Mesendoderm (in vitro differentiated cells): ENCODE measurements around the gene ABLIM3.

ENCODE experiments used
- DNase-seq: peaks from one replicate; pipeline ENCODE4 v3.0.0; 2013
- H2AK5ac ChIP-seq: 2 replicates; pipeline ENCODE4 v1.6.1; 2013; ENCODE audit warnings: low read length, inconsistent platforms
- H2BK120ac ChIP-seq: 2 replicates; pipeline ENCODE4 v1.6.1; 2013; ENCODE audit warnings: low read depth, mild to moderate bottlenecking, low read length, moderate library complexity, mixed read lengths
- H2BK15ac ChIP-seq: replicated peaks from 2 replicates; pipeline ENCODE4 v1.6.1; 2013; ENCODE audit warnings: low read depth, mild to moderate bottlenecking, moderate library complexity
- H2BK5ac ChIP-seq: 2 replicates; pipeline ENCODE4 v1.6.1; 2013; ENCODE audit warnings: low read length, inconsistent platforms
- H3K18ac ChIP-seq: 2 replicates; pipeline ENCODE4 v1.6.1; 2013; ENCODE audit warnings: mild to moderate bottlenecking, low read length, mixed read lengths
- H3K23ac ChIP-seq: one replicate; pipeline ENCODE4 v1.6.1; 2013; ENCODE audit warnings: low read length
- H3K27ac ChIP-seq: 2 replicates; pipeline ENCODE4 v1.5.1; 2013; ENCODE audit warnings: low read depth, mild to moderate bottlenecking, inconsistent platforms, low read length, moderate library complexity
- H3K27me3 ChIP-seq: 2 replicates; pipeline ENCODE4 v1.6.1; 2013; ENCODE audit warnings: low read length, control low read depth, mild to moderate bottlenecking, inconsistent platforms; ENCODE audit not compliant: insufficient read depth, poor library complexity
- H3K36me3 ChIP-seq: 2 replicates; pipeline ENCODE4 v1.6.1; 2013; ENCODE audit warnings: low read length, inconsistent platforms; ENCODE audit not compliant: control insufficient read depth, insufficient read depth
- H3K4ac ChIP-seq: one replicate; pipeline ENCODE4 v1.6.1; 2013; ENCODE audit warnings: low read depth, mild to moderate bottlenecking, low read length, moderate library complexity
- H3K4me1 ChIP-seq: 2 replicates; pipeline ENCODE4 v1.6.1; 2013; ENCODE audit warnings: low read depth, low read length, inconsistent platforms; ENCODE audit not compliant: control insufficient read depth
- H3K4me2 ChIP-seq: 2 replicates; pipeline ENCODE4 v1.6.1; 2013; ENCODE audit warnings: low read length
- H3K4me3 ChIP-seq: 2 replicates; pipeline ENCODE4 v1.5.1; 2013; ENCODE audit warnings: mild to moderate bottlenecking, low read length
- H3K56ac ChIP-seq: one replicate; pipeline ENCODE4 v1.6.1; 2013; ENCODE audit warnings: low read length
- H3K79me1 ChIP-seq: 2 replicates; pipeline ENCODE4 v1.6.1; 2013; ENCODE audit warnings: low read length, inconsistent platforms
- H3K79me2 ChIP-seq: 2 replicates; pipeline ENCODE4 v1.6.1; 2013; ENCODE audit warnings: mild to moderate bottlenecking, low read length; ENCODE audit not compliant: control insufficient read depth, insufficient read depth
- H3K9ac ChIP-seq: 2 replicates; pipeline ENCODE4 v1.6.1; 2013; ENCODE audit warnings: low read length, inconsistent platforms
- H4K5ac ChIP-seq: one replicate; pipeline ENCODE4 v1.6.1; 2013; ENCODE audit warnings: low read length
- H4K8ac ChIP-seq: one replicate; pipeline ENCODE4 v1.6.1; 2013; ENCODE audit warnings: low read depth, mild to moderate bottlenecking, control low read depth, low read length, moderate library complexity
- WGBS: extraction: QIAGEN DNeasy Blood & Tissue Kit; methylation state at CpG from one replicate; pipeline ENCODE4 v1.1.7; 2013; ENCODE audit warnings: low lambda C conversion rate, missing lambda C conversion rate; ENCODE audit not compliant: insufficient coverage; ENCODE audit errors: extremely low coverage; 5-methylcytosine and 5-hydroxymethylcytosine counted together

The ABLIM3 gene

GRCh38 chr5:149156435-149157083 lies 15.3 kb downstream of the ABLIM3 start:
- Histone ChIP-seq H3K27me3 (no peaks in the 10 kb centered on the region), H3K9ac (no peak overlapping the region), H3K4me1 (no peaks in the 10 kb centered on the region), H4K8ac (no peak overlapping the region), H3K36me3 (no peaks in the 10 kb centered on the region), H3K4me2 (no peak overlapping the region), H4K5ac (no peak overlapping the region), H3K56ac (no peak overlapping the region), H3K79me2 (no peaks in the 10 kb centered on the region), H3K4ac (no peak overlapping the region), H2AK5ac (no peak overlapping the region), H3K23ac (no peak overlapping the region), H2BK5ac (no peak overlapping the region), H3K79me1 (no peaks in the 10 kb centered on the region), H3K27ac (no peak overlapping the region), H3K18ac (no peak overlapping the region), H2BK120ac (no peak overlapping the region), H3K4me3 (no peak overlapping the region), H2BK15ac (no peak overlapping the region)
- WGBS: no CpG with 5 or more reads among the region's 4 CpGs
- DNase-seq: no peak

- H3K79me1 ChIP-seq: no peaks in the 10 kb centered on the region
- no peak overlapping the region for H3K27ac ChIP-seq
- no peak overlapping the region for H3K9ac ChIP-seq
- WGBS: no CpG with 5 or more reads among the region's 2 CpGs
- no peaks in the 10 kb centered on the region for H3K36me3 ChIP-seq
- H2AK5ac ChIP-seq: no peak overlapping the region
- no peak overlapping the region for H3K4me3 ChIP-seq
- H3K4me1 ChIP-seq: no peaks in the 10 kb centered on the region
- H3K4ac ChIP-seq: no peak overlapping the region
- H3K27me3 ChIP-seq: no peaks in the 10 kb centered on the region
- H2BK5ac ChIP-seq: no peak overlapping the region
- H2BK120ac ChIP-seq: no peak overlapping the region
- no peak overlapping the region for H3K18ac ChIP-seq
- H3K56ac ChIP-seq: no peak overlapping the region
- H4K5ac ChIP-seq: no peak overlapping the region
- H3K23ac ChIP-seq: no peak overlapping the region
- no peak overlapping the region for H3K4me2 ChIP-seq
- no peak overlapping the region for H2BK15ac ChIP-seq
- H3K79me2 ChIP-seq: no peaks in the 10 kb centered on the region
- no peak for DNase-seq
- no peak overlapping the region for H4K8ac ChIP-seq
Measured at GRCh38 chr5:149157330-149157729, 16.0 kb downstream of the ABLIM3 start.

- H4K5ac ChIP-seq: no peak overlapping the region
- no peak overlapping the region for H3K27ac ChIP-seq
- H3K4me2 ChIP-seq: no peak overlapping the region
- H3K4me3 ChIP-seq: no peak overlapping the region
- H3K4me1 ChIP-seq: no peaks in the 10 kb centered on the region
- H3K18ac ChIP-seq: no peak overlapping the region
- H2AK5ac ChIP-seq: no peak overlapping the region
- no CpG with 5 or more reads among the region's 3 CpGs for WGBS
- no peaks in the 10 kb centered on the region for H3K79me1 ChIP-seq
- no peaks in the 10 kb centered on the region for H3K27me3 ChIP-seq
- H3K23ac ChIP-seq: no peak overlapping the region
- H3K9ac ChIP-seq: no peak overlapping the region
- H2BK120ac ChIP-seq: no peak overlapping the region
- no peak overlapping the region for H2BK5ac ChIP-seq
- no peak overlapping the region for H3K56ac ChIP-seq
- H3K79me2 ChIP-seq: no peaks in the 10 kb centered on the region
- H3K4ac ChIP-seq: no peak overlapping the region
- no peak overlapping the region for H4K8ac ChIP-seq
- no peak for DNase-seq
- H2BK15ac ChIP-seq: no peak overlapping the region
- no peaks in the 10 kb centered on the region for H3K36me3 ChIP-seq
Measured at GRCh38 chr5:149160291-149160787, 19.0 kb downstream of the ABLIM3 start.

GRCh38 chr5:149161026-149161687 lies 19.9 kb downstream of the ABLIM3 start:
- H2AK5ac ChIP-seq: no peak overlapping the region
- no peak overlapping the region for H3K4me2 ChIP-seq
- no peaks in the 10 kb centered on the region for H3K27me3 ChIP-seq
- no peak overlapping the region for H3K9ac ChIP-seq
- no peak overlapping the region for H2BK120ac ChIP-seq
- H3K27ac ChIP-seq: no peak overlapping the region
- no peak overlapping the region for H3K4me3 ChIP-seq
- no peaks in the 10 kb centered on the region for H3K36me3 ChIP-seq
- H3K23ac ChIP-seq: no peak overlapping the region
- no peak overlapping the region for H3K4ac ChIP-seq
- H4K5ac ChIP-seq: no peak overlapping the region
- no peaks in the 10 kb centered on the region for H3K79me2 ChIP-seq
- no peak overlapping the region for H2BK5ac ChIP-seq
- no peak overlapping the region for H2BK15ac ChIP-seq
- H3K56ac ChIP-seq: no peak overlapping the region
- no peak overlapping the region for H4K8ac ChIP-seq
- no peak for DNase-seq
- no peak overlapping the region for H3K18ac ChIP-seq
- no peaks in the 10 kb centered on the region for H3K4me1 ChIP-seq
- no CpG with 5 or more reads among the region's 9 CpGs for WGBS
- no peaks in the 10 kb centered on the region for H3K79me1 ChIP-seq

GRCh38 chr5:149161850-149162249 lies 20.6 kb downstream of the ABLIM3 start:
- H3K56ac ChIP-seq: no peak overlapping the region
- H3K27me3 ChIP-seq: no peaks in the 10 kb centered on the region
- no peaks in the 10 kb centered on the region for H3K36me3 ChIP-seq
- H2AK5ac ChIP-seq: no peak overlapping the region
- H2BK120ac ChIP-seq: no peak overlapping the region
- no peak overlapping the region for H2BK15ac ChIP-seq
- no peaks in the 10 kb centered on the region for H3K79me2 ChIP-seq
- no peaks in the 10 kb centered on the region for H3K4me1 ChIP-seq
- no peak overlapping the region for H3K18ac ChIP-seq
- no peaks in the 10 kb centered on the region for H3K79me1 ChIP-seq
- H3K4me3 ChIP-seq: no peak overlapping the region
- H3K27ac ChIP-seq: no peak overlapping the region
- DNase-seq: no peak
- H4K8ac ChIP-seq: no peak overlapping the region
- no peak overlapping the region for H3K4ac ChIP-seq
- no peak overlapping the region for H4K5ac ChIP-seq
- WGBS: no CpG with 5 or more reads among the region's 5 CpGs
- no peak overlapping the region for H3K4me2 ChIP-seq
- H2BK5ac ChIP-seq: no peak overlapping the region
- H3K23ac ChIP-seq: no peak overlapping the region
- H3K9ac ChIP-seq: no peak overlapping the region
